ENCODE results near the gene ZBTB34.

ZBTB34 gene

GRCh38 chr9:126875756-126876510 lies 15.5 kb downstream of the ZBTB34 start:
- DNase-seq (ENCODE audit: insufficient read length, low spot score), result no peak
- FAIRE-seq, result no peak

- no peak for DNase-seq (ENCODE audit: insufficient read length, low spot score)
- FAIRE-seq, result no peak
These were observed 16.1 kb downstream of the ZBTB34 start for GRCh38 chr9:126876531-126876930.

GRCh38 chr9:126877418-126877817 lies 17.0 kb downstream of the ZBTB34 start:
- DNase-seq (ENCODE audit: insufficient read length, low spot score), result no peak
- FAIRE-seq, result no peak

GRCh38 chr9:126879288-126879687 lies 18.8 kb downstream of the ZBTB34 start:
- FAIRE-seq (no peak), DNase-seq (ENCODE audit: insufficient read length, low spot score) (no peak)

GRCh38 chr9:126880226-126880946 lies 19.9 kb downstream of the ZBTB34 start:
- FAIRE-seq (no peak), DNase-seq (ENCODE audit: insufficient read length, low spot score) (no peak)

- no peak for DNase-seq (ENCODE audit: insufficient read length, low spot score)
- no peak for FAIRE-seq
These were observed 20.5 kb downstream of the ZBTB34 start for GRCh38 chr9:126880947-126881332.

GRCh38 chr9:126882746-126883145 lies 22.3 kb downstream of the ZBTB34 start:
- no peak for DNase-seq (ENCODE audit: insufficient read length, low spot score)
- no peak for FAIRE-seq

GRCh38 chr9:126883636-126884035 lies 23.2 kb downstream of the ZBTB34 start:
- no peak for DNase-seq (ENCODE audit: insufficient read length, low spot score)
- no peak for FAIRE-seq

- DNase-seq (ENCODE audit: insufficient read length, low spot score) (no peak), FAIRE-seq (no peak)
These were observed 24.7 kb downstream of the ZBTB34 start for GRCh38 chr9:126885131-126885641.

GRCh38 chr9:126886034-126886822 lies 25.8 kb downstream of the ZBTB34 start:
- no peak for FAIRE-seq
- no peak for DNase-seq (ENCODE audit: insufficient read length, low spot score)

GRCh38 chr9:126886897-126887296 lies 26.5 kb downstream of the ZBTB34 start:
- FAIRE-seq, result no peak

GRCh38 chr9:126891676-126892075 lies 31.2 kb downstream of the ZBTB34 start:
- FAIRE-seq (no peak), DNase-seq (ENCODE audit: insufficient read length, low spot score) (no peak)

More at GRCh38 chr9:126886897-126887296, 26.5 kb downstream of the ZBTB34 start:
- no peak for DNase-seq (ENCODE audit: insufficient read length, low spot score)

- FAIRE-seq (no peak), DNase-seq (ENCODE audit: insufficient read length, low spot score) (no peak)
These were observed 32.6 kb downstream of the ZBTB34 start for GRCh38 chr9:126893079-126893478.

- FAIRE-seq, result no peak
- DNase-seq (ENCODE audit: insufficient read length, low spot score), result no peak
These were observed 33.7 kb downstream of the ZBTB34 start for GRCh38 chr9:126894052-126894603.

GRCh38 chr9:126902210-126902609 lies 41.8 kb downstream of the ZBTB34 start:
- no peak for DNase-seq (ENCODE audit: insufficient read length, low spot score)
- FAIRE-seq, result no peak

GRCh38 chr9:126904586-126904985 lies 44.1 kb downstream of the ZBTB34 start:
- FAIRE-seq, result no peak
- DNase-seq (ENCODE audit: insufficient read length, low spot score), result no peak

- DNase-seq (ENCODE audit: insufficient read length, low spot score), result no peak
- no peak for FAIRE-seq
These were observed 45.7 kb downstream of the ZBTB34 start for GRCh38 chr9:126906091-126906490.

GRCh38 chr9:126907058-126907457 lies 46.6 kb downstream of the ZBTB34 start:
- FAIRE-seq, result no peak
- DNase-seq (ENCODE audit: insufficient read length, low spot score), result no peak

- DNase-seq (ENCODE audit: insufficient read length, low spot score), result peak; percentile 99
- FAIRE-seq, result peak; percentile 89
These were observed 54.2 kb downstream of the ZBTB34 start, which contains the start of gene RALGPS1 for GRCh38 chr9:126914458-126915280. TSS of gene RALGPS1 (plus strand) at chr9:126914782. CDS start at chr9:126962290, 47,508 bp downstream.

GRCh38 chr9:126915281-126915816 lies 54.9 kb downstream of the ZBTB34 start:
- DNase-seq (ENCODE audit: insufficient read length, low spot score) (no peak), FAIRE-seq (no peak)

Measured in GM19239 (cell line).